Adrenal gland (tissue), 12 donors: ENCODE measurements around the gene DDX56. TPM values are rescaled to one million over a fixed set of nuclear protein-coding genes. Genes with fewer than 3 reads are reported as not detected.

Source experiments
- DNase-seq, 7 donors: peaks; one replicate each; pipeline ENCODE4 v3.0.0-alpha.2; 2019 to 2020
- H3K27ac ChIP-seq, 5 donors: fragments of 200-600 bp; sonication (generic) in 4 of 5; 1 replicate in 3 of 5; 2 replicates in 2 of 5; pipeline versions ENCODE4 v1.5.1 to v1.8.0; 2016 to 2020; ENCODE audit warnings: mild to moderate bottlenecking in 1 of 5
- H3K27me3 ChIP-seq: fragments of 200-600 bp; 2 replicates; pipeline ENCODE4 v1.8.0; 2021
- H3K36me3 ChIP-seq, 2 donors: fragments of 200-600 bp; replicated peaks in 1 of 2; 1 replicate in 1 of 2; 2 replicates in 1 of 2; pipeline versions ENCODE4 v1.5.1 to v1.8.0; 2018 to 2022
- H3K4me1 ChIP-seq, 2 donors: fragments of 200-600 bp; replicated peaks in 1 of 2; 1 replicate in 1 of 2; 2 replicates in 1 of 2; pipeline versions ENCODE4 v1.5.1 to v1.8.0; 2018 to 2021
- H3K4me3 ChIP-seq, 4 donors: fragments of 200-600 bp; sonication (generic) in 3 of 4; one replicate each; pipeline ENCODE4 v1.5.1; 2016 to 2018
- H3K9me3 ChIP-seq, 3 donors: fragments of 200-600 bp; sonication (generic) in 1 of 3; replicated peaks in 1 of 3; 1 replicate in 2 of 3; 2 replicates in 1 of 3; pipeline versions ENCODE4 v1.5.1 to v1.8.0; 2016 to 2021
- POLR2A ChIP-seq, 2 donors: fragments of 450-650 bp; IDR thresholded peaks; one replicate each; pipeline ENCODE4 v1.6.1; 2017; ENCODE audit warnings: antibody characterized with exemption in 2 of 2, mild to moderate bottlenecking in 2 of 2, moderate library complexity in 1 of 2
- WGBS, 4 donors: extraction: QIAGEN DNeasy Blood & Tissue Kit in 2 of 4; methylation state at CpG; one replicate each; pipeline versions ENCODE4 v1.1.5 to v1.1.7; 2013 to 2017; 5-methylcytosine and 5-hydroxymethylcytosine counted together
- intact Hi-C, 2 donors: fragments of 100-400 bp; cut with DNase I; formaldehyde crosslinking; loops; one replicate each; pipeline versions ENCODE4 v1.14.1 to v1.15.0; 2022 to 2023
- polyA plus RNA-seq, 3 donors: library from polyadenylated mRNA; stranded (reverse); fragments of 200-250 nt in 2 of 3; fragments of 350-450 nt in 1 of 3; fragmentation: Illumina TruSeq in 1 of 3; extraction: RNeasy Lipid Tissue Mini Kit (QIAGEN cat#74804) in 1 of 3; gene quantifications; one replicate each; pipeline ENCODE4 v1.2.3, GENCODE V29; 2013 to 2014
- total RNA-seq, 9 donors: library from RNA; depleted of rRNA in 4 of 9; stranded (reverse); fragments of >200 nt in 4 of 9; fragments of 120-200 nt in 1 of 9; fragmentation: NEBNext Ultra II Directional in 1 of 9; extraction: Animal tissue kit (Norgen Biotek cat#: 25700) in 1 of 9; gene quantifications; one replicate each; pipeline versions ENCODE4 v1.1.0 to v1.2.4, GENCODE V29; 2013 to 2023
- TF ChIP-seq, protein P1 (sequence below), 6 experiments: fragments of 450-650 bp in 4 of 6; fragments of 200-600 bp in 2 of 6; sonication (generic) in 1 of 6; IDR thresholded peaks; 1 replicate in 5 of 6; 2 replicates in 1 of 6; pipeline versions ENCODE4 v1.5.1 to v1.8.0; 2016 to 2021; ENCODE audit warnings: antibody characterized with exemption in 6 of 6, mild to moderate bottlenecking in 2 of 6, moderate library complexity in 1 of 6
- donor health status: healthy with polysubstance abuse.
- donor health status: Bipolar disorder and iron deficiency.
- donor health status: DM: yes; HTN: yes; CAD: no.
- donor health status: DM: no; HTN: no; CAD: no.
- donor health status: DM: no; HTN: no; CAD: no.
- donor health status: DM: yes; HTN: yes; CAD: no.

The DDX56 gene
- total and polyA plus RNA-seq, 12 donors = 35.9 to 543 (median 72.8) TPM

DNA sequence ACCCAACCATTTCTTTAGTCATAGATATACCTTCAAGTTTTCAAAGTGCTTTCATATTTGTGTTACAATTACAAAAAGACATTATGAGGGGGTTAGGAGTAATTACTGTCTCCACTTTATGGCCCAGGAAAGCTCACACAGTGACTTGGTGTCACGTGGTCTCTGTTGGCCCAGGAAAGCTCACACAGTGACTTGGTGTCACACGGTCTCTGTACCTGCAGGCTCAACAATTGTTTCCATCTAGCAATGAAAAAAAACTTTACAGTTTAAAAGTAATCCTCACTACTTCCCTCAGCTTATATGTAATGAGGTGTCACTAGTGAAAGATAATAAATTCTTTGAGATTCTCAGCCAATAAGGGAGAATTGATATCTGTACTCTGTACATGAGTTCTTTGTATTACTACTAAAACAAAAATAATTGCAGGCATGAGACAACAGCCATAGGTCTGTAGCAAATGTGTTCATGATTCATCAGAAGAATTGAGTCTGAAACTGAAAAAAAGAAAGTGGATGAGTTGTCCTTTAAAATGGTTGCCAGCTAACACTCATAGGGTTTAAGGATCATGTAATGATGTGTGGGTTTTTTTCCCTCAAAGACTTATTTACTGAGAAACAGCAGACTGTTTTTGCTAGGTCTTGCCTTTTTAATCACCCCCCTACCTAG lies 43.6 kb upstream of the DDX56 start:
- no peak overlapping the region for H3K4me3 ChIP-seq
- no peaks in the 10 kb centered on the region for H3K9me3 ChIP-seq
- intact Hi-C loops = no loop called here
- WGBS, 4 donors = 45 to 80% (median 76%) methylated on average over 2 of the region's 2 CpGs
- no peak for DNase-seq
- TF ChIP-seq, protein P1, sequence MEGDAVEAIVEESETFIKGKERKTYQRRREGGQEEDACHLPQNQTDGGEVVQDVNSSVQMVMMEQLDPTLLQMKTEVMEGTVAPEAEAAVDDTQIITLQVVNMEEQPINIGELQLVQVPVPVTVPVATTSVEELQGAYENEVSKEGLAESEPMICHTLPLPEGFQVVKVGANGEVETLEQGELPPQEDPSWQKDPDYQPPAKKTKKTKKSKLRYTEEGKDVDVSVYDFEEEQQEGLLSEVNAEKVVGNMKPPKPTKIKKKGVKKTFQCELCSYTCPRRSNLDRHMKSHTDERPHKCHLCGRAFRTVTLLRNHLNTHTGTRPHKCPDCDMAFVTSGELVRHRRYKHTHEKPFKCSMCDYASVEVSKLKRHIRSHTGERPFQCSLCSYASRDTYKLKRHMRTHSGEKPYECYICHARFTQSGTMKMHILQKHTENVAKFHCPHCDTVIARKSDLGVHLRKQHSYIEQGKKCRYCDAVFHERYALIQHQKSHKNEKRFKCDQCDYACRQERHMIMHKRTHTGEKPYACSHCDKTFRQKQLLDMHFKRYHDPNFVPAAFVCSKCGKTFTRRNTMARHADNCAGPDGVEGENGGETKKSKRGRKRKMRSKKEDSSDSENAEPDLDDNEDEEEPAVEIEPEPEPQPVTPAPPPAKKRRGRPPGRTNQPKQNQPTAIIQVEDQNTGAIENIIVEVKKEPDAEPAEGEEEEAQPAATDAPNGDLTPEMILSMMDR (IDR thresholded peaks at IDR 0.05) = no peak
- TF ChIP-seq POLR2A (IDR thresholded peaks at IDR 0.05) = no peak
- H3K36me3 ChIP-seq = no peaks in the 10 kb centered on the region
- peak overlapping the region in 3 of 5 donors; percentile 43 to 61 (median 56) for H3K27ac ChIP-seq
- peaks cover 26 to 42% of the 10 kb centered on the region in 2 donors for H3K4me1 ChIP-seq
- no peaks in the 10 kb centered on the region for H3K27me3 ChIP-seq

DNA sequence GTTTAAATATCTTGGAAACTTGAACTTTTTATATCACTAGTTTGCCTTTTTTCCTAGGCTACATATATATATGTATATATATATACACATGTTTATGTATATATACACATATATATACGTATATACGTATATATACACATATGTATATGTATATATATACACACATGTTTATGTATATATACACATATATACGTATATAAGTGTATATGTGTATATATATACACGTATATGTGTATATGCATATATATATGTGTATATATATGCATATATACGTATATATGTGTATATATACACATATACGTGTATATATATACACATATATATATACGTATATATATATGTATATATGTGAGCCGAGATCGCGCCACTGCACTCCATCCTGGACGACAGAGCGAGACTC lies 42.8 kb upstream of the DDX56 start:
- no peak for DNase-seq
- intact Hi-C loops = no loop called here
- H3K4me3 ChIP-seq = no peak overlapping the region
- TF ChIP-seq, protein P1 (IDR thresholded peaks at IDR 0.05) = no peak
- TF ChIP-seq POLR2A (IDR thresholded peaks at IDR 0.05) = no peak
- 88% methylated on average over 12 of the region's 12 CpGs for WGBS, 4 donors
- H3K4me1 ChIP-seq = peaks cover 18 to 34% of the 10 kb centered on the region in 2 donors
- no peaks in the 10 kb centered on the region for H3K9me3 ChIP-seq
- H3K27ac ChIP-seq = no peak overlapping the region
- H3K27me3 ChIP-seq = no peaks in the 10 kb centered on the region
- no peaks in the 10 kb centered on the region for H3K36me3 ChIP-seq

DNA sequence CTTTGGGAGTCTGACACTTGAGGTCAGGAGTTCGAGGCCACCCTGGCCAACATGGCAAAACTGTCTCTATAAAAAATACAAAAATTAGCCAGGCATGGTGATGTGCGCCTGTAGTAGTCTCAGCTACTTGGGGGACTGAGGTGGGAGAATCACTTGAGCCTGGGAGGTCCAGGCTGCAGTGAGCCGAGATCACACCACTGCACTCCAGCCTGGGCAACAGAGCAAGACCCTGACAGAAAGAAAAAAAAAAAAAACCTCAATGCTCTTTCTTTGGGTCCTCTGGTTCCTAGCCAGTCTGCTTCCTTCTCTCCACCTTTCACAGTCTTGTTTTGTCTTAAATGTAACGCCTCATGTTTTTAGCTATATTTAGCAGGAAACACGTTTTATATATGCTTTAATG lies 42.1 kb upstream of the DDX56 start:
- TF ChIP-seq POLR2A (IDR thresholded peaks at IDR 0.05) = no peak
- TF ChIP-seq, protein P1 (IDR thresholded peaks at IDR 0.05) = no peak
- Histone ChIP-seq H3K27me3 (no peaks in the 10 kb centered on the region), H3K9me3 (no peaks in the 10 kb centered on the region), H3K27ac (peak overlapping the region in 1 of 5 donors; percentile 43), H3K4me3 (no peak overlapping the region), H3K4me1 (peaks cover 12 to 27% of the 10 kb centered on the region in 2 donors), H3K36me3 (no peaks in the 10 kb centered on the region)
- no peak for DNase-seq
- intact Hi-C loops = no loop called here
- WGBS, 4 donors = 80 to 89% (median 87%) methylated on average over 5 of the region's 5 CpGs

DNA sequence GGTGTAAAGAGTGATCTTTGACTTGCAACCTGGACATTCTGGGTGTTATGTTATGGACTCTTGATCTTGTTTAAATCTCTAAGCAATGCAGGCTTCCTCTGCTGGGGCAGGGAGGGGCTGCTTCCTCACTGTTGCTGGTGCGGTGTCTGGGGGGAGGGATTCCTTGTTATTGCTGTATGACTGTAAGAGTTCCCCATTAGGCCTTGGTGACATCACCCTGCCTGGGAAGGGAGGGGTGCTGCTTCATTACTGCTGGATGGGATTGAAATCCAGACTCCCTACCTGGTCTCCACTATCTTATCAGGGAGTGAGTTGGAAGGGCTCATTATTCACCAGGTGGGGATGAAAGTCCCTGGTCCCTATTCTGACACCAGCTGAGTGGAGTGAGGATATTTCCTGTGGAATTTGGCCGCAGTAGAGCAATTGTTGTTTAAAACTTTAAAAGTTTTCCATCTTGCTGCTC lies 41.5 kb upstream of the DDX56 start:
- intact Hi-C loops = no loop called here
- H3K27me3 ChIP-seq = no peaks in the 10 kb centered on the region
- H3K27ac ChIP-seq = peak overlapping the region in 3 of 5 donors; percentile 41 to 62 (median 43)
- TF ChIP-seq, protein P1 (IDR thresholded peaks at IDR 0.05) = no peak
- TF ChIP-seq POLR2A (IDR thresholded peaks at IDR 0.05) = no peak
- no peaks in the 10 kb centered on the region for H3K36me3 ChIP-seq
- no peak overlapping the region for H3K4me3 ChIP-seq
- H3K4me1 ChIP-seq = peaks cover 11 to 26% of the 10 kb centered on the region in 2 donors
- peak in 4 of 7 donors; percentile 48 to 56 (median 52) for DNase-seq
- no peaks in the 10 kb centered on the region for H3K9me3 ChIP-seq
- 59 to 83% (median 76%) methylated on average over 2 of the region's 2 CpGs for WGBS, 4 donors
